ENCODE data around the gene ZNF217. TPM values are rescaled to one million over a fixed set of nuclear protein-coding genes. Genes with fewer than 3 reads are reported as not detected.
A peak's percentile ranks its signal among the peaks of the same experiment; 100 is the strongest.
"Not testable (repeated sequence)": the region's sequence is repeated elsewhere in the genome, so short reads cannot be mapped to it uniquely, and the experiment has no call there.

ZNF217 gene
- polyA plus RNA-seq (2013, experiment 1 of 2; ENCODE audit: insufficient read length), result 23.8 TPM
- 22.4 TPM for polyA plus RNA-seq (2013, experiment 2 of 2; ENCODE audit: insufficient read length)

- DNase-seq, result peak; percentile 74
These were observed at the start of gene ZNF217 for GRCh38 chr20:53593466-53594007. Gene ZNF217, minus strand, starts transcription at chr20:53593839. Its CDS starts 11,013 bp downstream, at chr20:53582826.

GRCh38 chr20:53643031-53643832 lies 49.6 kb upstream of the ZNF217 start:
- peak; percentile 78 for DNase-seq

- DNase-seq, result peak; percentile 61
These were observed 48.8 kb upstream of the ZNF217 start for GRCh38 chr20:53642196-53643030.

GRCh38 chr20:53639647-53640440 lies 46.2 kb upstream of the ZNF217 start:
- DNase-seq, result no peak

GRCh38 chr20:53639128-53639527 lies 45.5 kb upstream of the ZNF217 start:
- no peak for DNase-seq

GRCh38 chr20:53637310-53637709 lies 43.7 kb upstream of the ZNF217 start:
- not testable (repeated sequence) for DNase-seq

- no peak for DNase-seq
These were observed 43.0 kb upstream of the ZNF217 start for GRCh38 chr20:53636540-53637097.

GRCh38 chr20:53635221-53635620 lies 41.6 kb upstream of the ZNF217 start:
- DNase-seq, result no peak

GRCh38 chr20:53631909-53632662 lies 38.4 kb upstream of the ZNF217 start:
- no peak for DNase-seq

GRCh38 chr20:53629436-53629835 lies 35.8 kb upstream of the ZNF217 start:
- no peak for DNase-seq

- DNase-seq, result not testable (repeated sequence)
These were observed 35.1 kb upstream of the ZNF217 start for GRCh38 chr20:53628758-53629157.

GRCh38 chr20:53628076-53628475 lies 34.4 kb upstream of the ZNF217 start:
- no peak for DNase-seq

- DNase-seq, result not testable (repeated sequence)
These were observed 33.4 kb upstream of the ZNF217 start for GRCh38 chr20:53627001-53627400.

GRCh38 chr20:53626584-53626983 lies 32.9 kb upstream of the ZNF217 start:
- DNase-seq, result no peak

- no peak for DNase-seq
These were observed 31.9 kb upstream of the ZNF217 start for GRCh38 chr20:53625311-53626129.

- DNase-seq, result not testable (repeated sequence)
These were observed 31.2 kb upstream of the ZNF217 start for GRCh38 chr20:53624927-53625250.

- DNase-seq, result peak; percentile 73
These were observed 30.0 kb upstream of the ZNF217 start for GRCh38 chr20:53623454-53624211.

- no peak for DNase-seq
These were observed 29.5 kb upstream of the ZNF217 start for GRCh38 chr20:53623134-53623453.

- DNase-seq, result no peak
These were observed 28.9 kb upstream of the ZNF217 start for GRCh38 chr20:53622247-53623133.
